ENCODE results near the gene CCR6.
"Not testable (repeated sequence)": the region's sequence is repeated elsewhere in the genome, so short reads cannot be mapped to it uniquely, and the experiment has no call there.

Gene CCR6

GRCh38 chr6:167162591-167162990, 39.7 kb downstream of the CCR6 start:
- DNase-seq, result no peak
- H3K4me3 Mint-ChIP-seq, result no peak overlapping the region
- H3K9me3 Mint-ChIP-seq, result no peaks in the 10 kb centered on the region
- no peak for ATAC-seq (replicated peaks)
- no peaks in the 10 kb centered on the region for H3K4me1 Mint-ChIP-seq (ENCODE audit: low read depth in 2 of 2)
- H3K27ac Mint-ChIP-seq, result no peak overlapping the region
- no peaks in the 10 kb centered on the region for H3K36me3 Mint-ChIP-seq (ENCODE audit: insufficient read depth)
- peaks cover 5 to 15% of the 10 kb centered on the region in 2 donors for H3K27me3 Mint-ChIP-seq

GRCh38 chr6:167163476-167164011, 40.6 kb downstream of the CCR6 start:
- DNase-seq (no peak), ATAC-seq (replicated peaks) (no peak)
- peaks cover 5 to 15% of the 10 kb centered on the region in 2 donors for H3K27me3 Mint-ChIP-seq
- no peaks in the 10 kb centered on the region for H3K9me3 Mint-ChIP-seq
- no peaks in the 10 kb centered on the region for H3K4me1 Mint-ChIP-seq (ENCODE audit: low read depth in 2 of 2)
- no peaks in the 10 kb centered on the region for H3K36me3 Mint-ChIP-seq (ENCODE audit: insufficient read depth)
- no peak overlapping the region for H3K27ac Mint-ChIP-seq
- H3K4me3 Mint-ChIP-seq, result no peak overlapping the region

GRCh38 chr6:167164261-167164660, 41.4 kb downstream of the CCR6 start:
- Mint-ChIP-seq H3K27me3 (peaks cover 8 to 19% of the 10 kb centered on the region in 2 donors), H3K36me3 (ENCODE audit: insufficient read depth) (no peaks in the 10 kb centered on the region), H3K27ac (no peak overlapping the region), H3K4me1 (ENCODE audit: low read depth in 2 of 2) (no peaks in the 10 kb centered on the region), H3K9me3 (no peaks in the 10 kb centered on the region), H3K4me3 (no peak overlapping the region)
- DNase-seq (no peak), ATAC-seq (replicated peaks) (no peak)

GRCh38 chr6:167165858-167166471, 43.1 kb downstream of the CCR6 start:
- no peak for ATAC-seq (replicated peaks)
- Mint-ChIP-seq H3K36me3 (ENCODE audit: insufficient read depth) (no peaks in the 10 kb centered on the region), H3K9me3 (no peaks in the 10 kb centered on the region), H3K4me1 (ENCODE audit: low read depth in 2 of 2) (no peaks in the 10 kb centered on the region), H3K27ac (no peak overlapping the region), H3K27me3 (peaks cover 17 to 26% of the 10 kb centered on the region in 2 donors), H3K4me3 (no peak overlapping the region)
- DNase-seq, result no peak

- H3K36me3 Mint-ChIP-seq (ENCODE audit: insufficient read depth); H3K4me1 Mint-ChIP-seq (ENCODE audit: low read depth in 2 of 2); H3K4me3 Mint-ChIP-seq; ATAC-seq (replicated peaks); H3K9me3 Mint-ChIP-seq; H3K27ac Mint-ChIP-seq; DNase-seq: not testable (repeated sequence)
- H3K27me3 Mint-ChIP-seq, result peaks cover 24 to 26% of the 10 kb centered on the region in 2 donors
These were observed 44.8 kb downstream of the CCR6 start for GRCh38 chr6:167167699-167168098.

- not testable (repeated sequence) for H3K27ac Mint-ChIP-seq, H3K9me3 Mint-ChIP-seq
These were observed 45.4 kb downstream of the CCR6 start for GRCh38 chr6:167168296-167168695.

GRCh38 chr6:167169867-167170266, 47.0 kb downstream of the CCR6 start:
- not testable (repeated sequence) for H3K9me3 Mint-ChIP-seq; H3K36me3 Mint-ChIP-seq (ENCODE audit: insufficient read depth); H3K27ac Mint-ChIP-seq; H3K4me3 Mint-ChIP-seq; ATAC-seq (replicated peaks); H3K4me1 Mint-ChIP-seq (ENCODE audit: low read depth in 2 of 2); DNase-seq
- H3K27me3 Mint-ChIP-seq, result peaks cover 22 to 27% of the 10 kb centered on the region in 2 donors

More at GRCh38 chr6:167168296-167168695, 45.4 kb downstream of the CCR6 start:
- H3K4me3 Mint-ChIP-seq; H3K36me3 Mint-ChIP-seq (ENCODE audit: insufficient read depth); ATAC-seq (replicated peaks); DNase-seq; H3K4me1 Mint-ChIP-seq (ENCODE audit: low read depth in 2 of 2): not testable (repeated sequence)
- peaks cover 26 to 27% of the 10 kb centered on the region in 2 donors for H3K27me3 Mint-ChIP-seq

GRCh38 chr6:167171300-167171699, 48.4 kb downstream of the CCR6 start:
- ATAC-seq (replicated peaks); DNase-seq; H3K4me3 Mint-ChIP-seq; H3K9me3 Mint-ChIP-seq; H3K27ac Mint-ChIP-seq; H3K4me1 Mint-ChIP-seq (ENCODE audit: low read depth in 2 of 2); H3K36me3 Mint-ChIP-seq (ENCODE audit: insufficient read depth): not testable (repeated sequence)
- peaks cover 16 to 21% of the 10 kb centered on the region in 2 donors for H3K27me3 Mint-ChIP-seq

GRCh38 chr6:167172011-167172410, 49.1 kb downstream of the CCR6 start:
- not testable (repeated sequence) for H3K4me3 Mint-ChIP-seq; H3K9me3 Mint-ChIP-seq; H3K27ac Mint-ChIP-seq; H3K36me3 Mint-ChIP-seq (ENCODE audit: insufficient read depth); ATAC-seq (replicated peaks); DNase-seq; H3K4me1 Mint-ChIP-seq (ENCODE audit: low read depth in 2 of 2)
- H3K27me3 Mint-ChIP-seq, result peaks cover 12 to 21% of the 10 kb centered on the region in 2 donors

GRCh38 chr6:167177271-167177670, 54.4 kb downstream of the CCR6 start:
- not testable (repeated sequence) for H3K9me3 Mint-ChIP-seq; H3K4me1 Mint-ChIP-seq (ENCODE audit: low read depth in 2 of 2); H3K36me3 Mint-ChIP-seq (ENCODE audit: insufficient read depth); ATAC-seq (replicated peaks); H3K4me3 Mint-ChIP-seq; H3K27ac Mint-ChIP-seq; DNase-seq
- peaks cover 5 to 16% of the 10 kb centered on the region in 2 donors for H3K27me3 Mint-ChIP-seq

GRCh38 chr6:167178896-167179655, 56.2 kb downstream of the CCR6 start:
- H3K27ac Mint-ChIP-seq; ATAC-seq (replicated peaks); H3K36me3 Mint-ChIP-seq (ENCODE audit: insufficient read depth); DNase-seq; H3K4me3 Mint-ChIP-seq; H3K27me3 Mint-ChIP-seq; H3K4me1 Mint-ChIP-seq (ENCODE audit: low read depth in 2 of 2); H3K9me3 Mint-ChIP-seq: not testable (repeated sequence)

- H3K36me3 Mint-ChIP-seq (ENCODE audit: insufficient read depth); H3K27ac Mint-ChIP-seq; H3K27me3 Mint-ChIP-seq; DNase-seq; H3K9me3 Mint-ChIP-seq; H3K4me1 Mint-ChIP-seq (ENCODE audit: low read depth in 2 of 2); ATAC-seq (replicated peaks); H3K4me3 Mint-ChIP-seq: not testable (repeated sequence)
These were observed 57.2 kb downstream of the CCR6 start for GRCh38 chr6:167180086-167180485.

GRCh38 chr6:167181351-167181750, 58.5 kb downstream of the CCR6 start:
- not testable (repeated sequence) for H3K36me3 Mint-ChIP-seq (ENCODE audit: insufficient read depth); ATAC-seq (replicated peaks); DNase-seq; H3K27ac Mint-ChIP-seq; H3K27me3 Mint-ChIP-seq; H3K4me3 Mint-ChIP-seq; H3K9me3 Mint-ChIP-seq; H3K4me1 Mint-ChIP-seq (ENCODE audit: low read depth in 2 of 2)

GRCh38 chr6:167182913-167183314, 60.0 kb downstream of the CCR6 start:
- H3K27ac Mint-ChIP-seq; H3K4me1 Mint-ChIP-seq (ENCODE audit: low read depth in 2 of 2); H3K4me3 Mint-ChIP-seq; DNase-seq; H3K27me3 Mint-ChIP-seq; H3K36me3 Mint-ChIP-seq (ENCODE audit: insufficient read depth); H3K9me3 Mint-ChIP-seq: not testable (repeated sequence)
- peak; percentile 81 for ATAC-seq (replicated peaks)
